ENCODE measurements around the gene CBX7.

CBX7 gene

DNA sequence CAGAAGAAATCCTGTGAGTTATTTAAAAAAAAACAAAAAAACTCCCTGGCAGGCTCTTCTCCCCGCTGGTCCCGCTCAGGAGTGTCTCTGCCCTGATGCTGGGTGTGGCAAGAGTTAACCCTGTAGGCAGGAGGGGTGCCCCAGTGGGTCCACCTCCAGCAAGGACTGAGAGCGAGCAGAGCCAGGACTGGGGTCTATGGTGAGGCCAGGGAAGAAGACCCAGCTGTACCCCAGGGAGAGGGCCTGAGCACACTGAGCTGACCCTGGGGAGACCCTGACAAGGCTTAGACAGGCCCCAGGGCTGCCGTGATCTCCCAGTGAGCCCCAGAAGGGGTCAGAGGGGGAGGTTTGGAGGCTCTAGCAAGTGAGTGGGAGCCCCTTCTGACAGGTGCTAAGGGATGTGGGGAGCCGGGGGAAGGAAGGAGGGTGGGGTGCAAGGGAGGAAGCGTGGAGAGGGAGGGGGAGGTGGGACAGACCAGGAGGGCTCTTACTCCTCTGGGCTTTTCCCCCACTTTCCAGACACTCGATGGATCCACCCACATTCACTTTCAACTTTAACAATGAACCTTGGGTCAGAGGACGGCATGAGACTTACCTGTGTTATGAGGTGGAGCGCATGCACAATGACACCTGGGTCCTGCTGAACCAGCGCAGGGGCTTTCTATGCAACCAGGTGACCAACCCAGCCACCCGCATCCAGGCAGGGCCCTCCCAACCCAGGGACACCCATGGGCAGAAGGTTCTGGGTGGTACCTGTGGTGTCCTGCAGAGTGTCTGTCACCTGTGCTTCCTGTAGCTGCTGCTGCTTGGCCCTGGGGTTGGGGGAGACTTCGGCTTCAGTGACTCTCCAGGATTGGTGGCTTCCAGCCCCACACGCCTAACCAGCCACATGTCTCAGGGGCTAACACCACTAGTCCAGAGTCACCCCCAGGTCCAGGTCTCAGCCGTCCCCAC lies 69.0 kb downstream of the CBX7 start:
- Mint-ChIP-seq H3K27me3 (no peaks in the 10 kb centered on the region), H3K4me1 (ENCODE audit: low read depth in 2 of 2) (peaks cover 68 to 82% of the 10 kb centered on the region in 2 donors), H3K9me3 (no peaks in the 10 kb centered on the region), H3K27ac (peak overlapping the region; percentile 98 to 99), H3K4me3 (peak overlapping the region; percentile 92 to 98), H3K36me3 (ENCODE audit: insufficient read depth) (peaks cover 88% of the 10 kb centered on the region)
- no peak for DNase-seq
- no peak for ATAC-seq (replicated peaks)

DNA sequence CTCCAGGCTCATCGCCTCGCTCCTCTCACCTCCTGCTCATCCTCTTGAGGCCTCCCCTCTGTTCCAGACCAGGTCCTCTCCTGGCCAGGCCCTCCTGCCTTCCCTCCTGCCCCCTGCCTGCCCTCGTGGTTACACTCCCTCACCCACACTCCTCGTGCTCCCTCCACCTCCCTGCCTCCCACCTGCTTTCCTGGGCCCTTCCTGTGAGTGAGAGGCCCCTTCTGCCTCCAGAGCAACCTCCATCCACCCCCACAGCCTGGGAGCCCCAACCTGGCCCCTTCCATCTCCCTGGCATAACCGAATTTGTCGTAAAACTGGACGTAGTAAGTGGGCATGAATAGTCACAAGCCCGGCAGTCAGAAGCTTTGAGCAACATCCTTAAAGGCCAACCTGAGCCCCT lies 70.9 kb downstream of the CBX7 start:
- H3K4me3 Mint-ChIP-seq, result peak overlapping the region; percentile 92 to 98
- peak overlapping the region; percentile 98 to 99 for H3K27ac Mint-ChIP-seq
- no peaks in the 10 kb centered on the region for H3K9me3 Mint-ChIP-seq
- H3K27me3 Mint-ChIP-seq, result no peaks in the 10 kb centered on the region
- H3K36me3 Mint-ChIP-seq (ENCODE audit: insufficient read depth), result peaks cover 92% of the 10 kb centered on the region
- no peak for ATAC-seq (replicated peaks)
- no peak for DNase-seq
- H3K4me1 Mint-ChIP-seq (ENCODE audit: low read depth in 2 of 2), result peaks cover 67 to 75% of the 10 kb centered on the region in 2 donors

DNA sequence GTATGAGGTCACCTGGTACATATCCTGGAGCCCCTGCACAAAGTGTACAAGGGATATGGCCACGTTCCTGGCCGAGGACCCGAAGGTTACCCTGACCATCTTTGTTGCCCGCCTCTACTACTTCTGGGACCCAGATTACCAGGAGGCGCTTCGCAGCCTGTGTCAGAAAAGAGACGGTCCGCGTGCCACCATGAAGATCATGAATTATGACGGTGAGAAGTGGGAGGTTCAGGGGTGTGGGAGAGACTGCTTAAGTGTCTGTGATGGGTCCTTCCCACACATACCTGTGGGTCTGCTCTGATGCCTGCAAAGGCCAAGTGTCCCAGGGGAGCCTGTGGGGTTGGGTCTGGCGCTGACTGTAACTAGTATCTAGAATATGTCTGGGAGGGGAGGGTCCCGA lies 71.5 kb downstream of the CBX7 start:
- peak overlapping the region; percentile 92 to 98 for H3K4me3 Mint-ChIP-seq
- H3K27me3 Mint-ChIP-seq, result no peaks in the 10 kb centered on the region
- peaks cover 66 to 74% of the 10 kb centered on the region in 2 donors for H3K4me1 Mint-ChIP-seq (ENCODE audit: low read depth in 2 of 2)
- peaks cover 86% of the 10 kb centered on the region for H3K36me3 Mint-ChIP-seq (ENCODE audit: insufficient read depth)
- peak overlapping the region; percentile 98 to 99 for H3K27ac Mint-ChIP-seq
- no peak for ATAC-seq (replicated peaks)
- DNase-seq, result no peak
- no peaks in the 10 kb centered on the region for H3K9me3 Mint-ChIP-seq
